ENCODE data around the gene CPAMD8.

CPAMD8 gene

DNA sequence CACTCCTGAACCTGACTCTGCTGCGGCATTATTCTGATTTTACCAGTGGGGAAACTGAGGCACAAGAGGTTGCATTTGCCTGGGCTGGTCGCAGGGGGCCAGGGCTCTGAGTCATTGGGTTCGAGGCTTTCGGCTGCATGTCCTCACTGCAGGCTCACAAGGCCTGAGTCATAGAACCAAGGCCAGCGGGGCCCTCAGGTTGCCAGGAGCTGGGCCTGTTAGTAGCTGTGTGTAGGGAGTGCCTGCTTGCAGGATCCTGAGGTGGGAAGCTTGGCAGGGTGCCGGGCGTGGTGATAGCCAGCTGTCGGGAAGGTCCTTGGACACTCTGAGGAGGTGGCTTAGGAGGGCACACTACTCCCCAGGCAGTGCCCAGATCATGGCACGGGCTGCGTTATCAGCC lies 159.4 kb downstream of the CPAMD8 start:
- TF ChIP-seq, protein P1, sequence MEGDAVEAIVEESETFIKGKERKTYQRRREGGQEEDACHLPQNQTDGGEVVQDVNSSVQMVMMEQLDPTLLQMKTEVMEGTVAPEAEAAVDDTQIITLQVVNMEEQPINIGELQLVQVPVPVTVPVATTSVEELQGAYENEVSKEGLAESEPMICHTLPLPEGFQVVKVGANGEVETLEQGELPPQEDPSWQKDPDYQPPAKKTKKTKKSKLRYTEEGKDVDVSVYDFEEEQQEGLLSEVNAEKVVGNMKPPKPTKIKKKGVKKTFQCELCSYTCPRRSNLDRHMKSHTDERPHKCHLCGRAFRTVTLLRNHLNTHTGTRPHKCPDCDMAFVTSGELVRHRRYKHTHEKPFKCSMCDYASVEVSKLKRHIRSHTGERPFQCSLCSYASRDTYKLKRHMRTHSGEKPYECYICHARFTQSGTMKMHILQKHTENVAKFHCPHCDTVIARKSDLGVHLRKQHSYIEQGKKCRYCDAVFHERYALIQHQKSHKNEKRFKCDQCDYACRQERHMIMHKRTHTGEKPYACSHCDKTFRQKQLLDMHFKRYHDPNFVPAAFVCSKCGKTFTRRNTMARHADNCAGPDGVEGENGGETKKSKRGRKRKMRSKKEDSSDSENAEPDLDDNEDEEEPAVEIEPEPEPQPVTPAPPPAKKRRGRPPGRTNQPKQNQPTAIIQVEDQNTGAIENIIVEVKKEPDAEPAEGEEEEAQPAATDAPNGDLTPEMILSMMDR (IDR thresholded peaks at IDR 0.05): no peak

DNA sequence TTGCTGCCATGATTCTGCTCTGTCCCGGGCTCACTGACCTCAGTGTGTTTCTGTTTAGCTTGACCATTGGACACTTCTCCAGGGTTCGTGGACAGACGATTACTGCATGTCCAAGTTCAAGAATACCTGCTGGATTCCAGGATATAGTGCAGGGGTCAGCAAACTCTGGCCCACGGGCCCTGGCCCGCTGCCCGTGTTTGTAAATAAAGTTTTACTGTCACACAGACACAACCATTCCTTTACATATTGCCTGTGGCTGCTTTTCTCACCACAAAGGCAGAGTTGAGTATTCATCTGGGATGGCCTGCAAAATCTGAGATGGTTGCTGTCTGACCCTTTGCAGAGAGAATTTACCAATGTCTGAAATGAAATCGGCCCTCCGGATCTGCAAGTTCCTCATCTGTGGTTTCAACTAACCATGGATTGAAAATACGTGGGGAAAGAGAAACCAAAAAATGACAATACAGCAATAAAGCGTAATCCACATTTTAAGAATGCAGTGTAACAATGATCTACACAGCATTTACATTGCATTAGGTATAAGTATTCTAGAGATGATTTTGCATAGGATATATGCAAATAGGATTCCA lies 163.7 kb downstream of the CPAMD8 start:
- no peak overlapping the region for H3K27ac ChIP-seq
- TF ChIP-seq, protein P1 (IDR thresholded peaks at IDR 0.05): no peak
- no peak for DNase-seq (ENCODE audit: low spot score)

More for the DNA sequence above, 159.4 kb downstream of the CPAMD8 start:
- Histone ChIP-seq H3K4me3 (no peak overlapping the region), H3K27ac (no peak overlapping the region)
- no peak for DNase-seq (ENCODE audit: low spot score)

DNA sequence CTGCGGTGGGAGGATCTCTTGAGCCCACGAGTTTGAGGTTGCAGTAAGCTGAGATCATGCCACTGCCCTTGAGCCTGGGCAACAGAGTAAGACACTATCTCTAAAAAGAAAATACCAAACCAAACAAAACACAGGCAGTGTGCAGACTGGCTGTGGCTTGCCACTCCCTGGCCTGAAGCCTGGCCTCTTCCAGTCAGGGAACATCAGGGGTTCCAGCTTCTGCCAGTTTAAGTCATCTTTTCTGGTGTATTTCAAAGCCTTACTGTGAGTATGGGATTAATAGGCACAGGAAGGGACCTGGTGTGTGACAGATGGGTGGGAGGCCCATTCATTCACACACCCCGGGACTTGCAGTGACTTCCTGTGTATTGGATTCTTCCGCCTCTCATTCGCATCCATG lies 164.8 kb downstream of the CPAMD8 start:
- Histone ChIP-seq H3K27ac (no peak overlapping the region), H3K4me3 (no peak overlapping the region)
- TF ChIP-seq, protein P1 (IDR thresholded peaks at IDR 0.05): no peak

More for the DNA sequence above, 163.7 kb downstream of the CPAMD8 start:
- no peak overlapping the region for H3K4me3 ChIP-seq

DNA sequence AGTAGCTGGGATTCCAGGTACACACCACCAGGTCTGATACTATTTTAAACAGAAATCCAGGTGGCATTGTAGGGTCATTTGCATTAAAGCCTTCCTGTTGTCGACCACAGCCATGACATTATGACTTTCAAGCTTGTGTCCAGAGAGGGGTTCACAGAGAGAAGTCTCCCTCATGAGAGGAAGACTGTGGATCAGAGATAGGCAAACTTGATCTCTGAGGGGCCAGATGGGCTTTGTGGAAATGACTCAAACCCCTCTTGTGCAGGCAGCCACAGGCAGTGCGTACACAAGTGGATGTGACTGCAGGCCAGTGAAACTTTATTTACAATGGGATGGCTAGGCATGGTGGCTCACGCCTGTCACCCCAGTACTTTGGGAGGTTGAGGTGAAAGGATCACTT lies 165.6 kb downstream of the CPAMD8 start:
- Histone ChIP-seq H3K4me3 (no peak overlapping the region), H3K27ac (no peak overlapping the region)
- TF ChIP-seq, protein P1 (IDR thresholded peaks at IDR 0.05): no peak
- DNase-seq (ENCODE audit: low spot score): no peak

More for the DNA sequence above, 164.8 kb downstream of the CPAMD8 start:
- DNase-seq (ENCODE audit: low spot score): no peak

DNA sequence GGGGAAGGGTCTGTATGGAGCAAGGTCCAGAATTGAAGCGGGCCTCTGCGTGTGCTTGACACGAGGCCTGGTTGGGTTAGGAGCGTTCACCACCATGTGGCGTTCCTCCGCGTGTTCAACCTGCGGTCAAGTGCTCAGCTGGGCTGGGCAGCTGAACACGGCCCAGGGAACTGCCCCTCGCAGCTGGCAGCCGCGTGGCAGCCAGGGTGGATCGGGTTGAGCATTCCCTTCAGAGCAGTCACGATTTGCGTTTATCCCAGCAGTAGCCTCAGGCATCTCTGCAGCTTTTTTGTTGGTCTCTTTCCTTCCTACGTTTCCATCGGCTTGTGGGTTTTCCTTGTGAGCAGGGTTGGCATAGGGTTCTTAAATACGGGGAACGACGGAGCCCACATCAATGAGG lies 166.5 kb downstream of the CPAMD8 start:
- TF ChIP-seq, protein P1 (IDR thresholded peaks at IDR 0.05): no peak
- Histone ChIP-seq H3K4me3 (no peak overlapping the region), H3K27ac (no peak overlapping the region)
- no peak for DNase-seq (ENCODE audit: low spot score)

DNA sequence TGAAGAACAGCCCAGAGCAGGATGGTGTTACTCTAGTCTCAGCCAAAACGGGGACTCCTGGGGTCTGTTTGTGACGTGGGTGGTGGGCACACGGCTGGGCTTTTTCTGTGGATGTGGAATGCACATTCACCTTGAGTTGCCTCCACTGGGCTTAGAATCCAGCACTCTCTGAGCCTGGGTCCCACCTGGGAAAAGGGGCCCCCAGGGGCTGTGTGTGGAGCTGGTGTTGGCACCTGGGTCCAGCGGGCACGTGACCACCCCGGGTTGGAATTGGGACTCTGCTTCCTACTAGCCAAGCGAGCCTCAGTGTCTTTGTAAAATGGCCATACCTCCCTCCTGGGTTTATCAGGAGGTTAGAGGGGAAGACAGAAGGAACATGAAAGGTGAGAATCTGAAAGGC lies 167.0 kb downstream of the CPAMD8 start:
- TF ChIP-seq, protein P1 (IDR thresholded peaks at IDR 0.05): no peak
- no peak overlapping the region for H3K4me3 ChIP-seq
- no peak for DNase-seq (ENCODE audit: low spot score)
- no peak overlapping the region for H3K27ac ChIP-seq

DNA sequence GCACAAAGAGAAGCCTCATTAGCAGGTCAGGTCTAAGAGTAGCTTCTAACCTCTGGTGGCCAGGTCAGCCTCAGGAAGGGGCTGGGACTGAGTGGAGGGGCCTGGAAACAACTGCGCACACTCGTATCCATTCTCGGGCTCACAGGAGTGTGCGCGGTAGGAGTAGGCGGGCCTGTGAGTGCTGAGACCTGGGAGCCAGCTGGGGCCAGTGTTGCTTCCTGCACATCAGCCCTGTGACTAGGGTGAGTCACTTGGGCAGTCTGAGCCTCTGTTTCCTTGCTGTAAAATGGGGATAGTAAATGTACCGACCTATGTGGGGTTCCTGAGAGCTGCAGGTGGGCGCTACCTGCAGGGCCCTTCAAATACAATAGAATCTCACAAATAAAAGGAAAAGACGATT lies 170.5 kb downstream of the CPAMD8 start:
- H3K27ac ChIP-seq: no peak overlapping the region
- no peak for DNase-seq (ENCODE audit: low spot score)
- TF ChIP-seq, protein P1 (IDR thresholded peaks at IDR 0.05): no peak
- H3K4me3 ChIP-seq: no peak overlapping the region
